GM21723 (cell line): ENCODE data around the gene LILRB2.
"Not testable (repeated sequence)": the region's sequence is repeated elsewhere in the genome, so short reads cannot be mapped to it uniquely, and the experiment has no call there.

Source experiments
- ATAC-seq: cut with Tn5 transposase; IDR thresholded peaks from one replicate; pipeline ENCODE4 v1.9.1; 2021; ENCODE audit warnings: mild to moderate bottlenecking, moderate library complexity; ENCODE audit not compliant: unreplicated experiment

The LILRB2 gene

GRCh38 chr19:54307389-54308020 lies 26.6 kb upstream of the LILRB2 start:
- no peak for ATAC-seq

DNA sequence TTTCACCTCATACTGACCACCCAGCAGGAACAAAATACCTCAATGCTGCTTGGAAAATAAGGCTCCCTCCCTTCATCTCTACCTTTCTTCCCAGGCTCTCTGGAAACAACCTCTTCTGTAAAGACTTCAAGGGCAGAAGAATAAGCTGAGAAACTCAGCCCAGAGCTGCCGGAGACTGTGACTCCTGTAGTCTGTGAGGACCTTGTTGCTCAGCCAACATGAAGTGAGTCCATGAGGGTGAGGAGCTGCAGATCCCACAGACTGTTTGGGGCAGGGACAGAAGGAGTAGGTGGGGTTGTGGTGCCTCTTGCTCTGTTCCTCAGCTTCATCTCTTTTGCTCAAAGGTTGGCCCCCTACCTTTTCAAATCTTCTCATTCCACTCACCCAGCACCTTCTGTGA lies 24.2 kb upstream of the LILRB2 start:
- ATAC-seq = no peak

DNA sequence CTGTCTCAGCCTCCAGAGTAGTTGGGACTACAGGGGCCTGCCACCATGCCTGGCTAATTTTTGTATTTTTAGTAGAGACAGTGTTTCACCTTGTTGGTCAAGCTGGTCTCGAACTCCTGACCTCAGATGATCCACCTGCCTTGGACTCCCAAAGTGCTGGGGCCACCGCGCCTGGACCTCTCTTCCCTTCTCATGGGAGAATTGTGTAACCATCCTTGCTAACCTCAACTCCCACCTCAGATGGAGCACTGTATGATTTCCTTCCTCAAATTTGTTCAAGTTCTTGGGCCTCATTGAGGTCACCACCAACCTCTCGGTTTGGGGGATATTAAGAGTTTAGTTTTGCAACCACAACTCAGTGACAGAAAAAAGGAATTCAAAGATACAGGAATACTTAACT lies 21.3 kb upstream of the LILRB2 start:
- ATAC-seq = no peak

DNA sequence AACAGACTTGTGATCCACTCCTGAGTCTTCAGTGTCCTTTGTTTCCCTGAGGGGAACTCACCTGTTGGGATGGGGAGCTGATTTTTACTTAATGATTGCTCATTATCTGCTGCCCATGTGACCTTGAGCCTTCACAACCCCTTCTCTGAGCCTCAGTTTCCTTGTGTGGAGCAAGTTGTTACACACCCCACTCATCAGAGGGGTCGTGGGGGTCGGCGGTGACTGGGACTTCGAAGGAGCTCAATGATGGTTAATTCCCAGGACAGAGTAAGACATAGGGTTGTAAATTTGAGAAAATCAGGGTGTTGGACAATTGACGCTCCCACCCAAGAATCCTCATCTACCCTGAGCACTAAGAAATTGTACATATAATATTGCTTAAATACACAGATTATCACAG lies 18.6 kb upstream of the LILRB2 start:
- no peak for ATAC-seq

- no peak for ATAC-seq
Observed at GRCh38 chr19:54299126-54299498, 18.2 kb upstream of the LILRB2 start.

GRCh38 chr19:54298357-54299125 lies 17.6 kb upstream of the LILRB2 start:
- ATAC-seq = no peak

DNA sequence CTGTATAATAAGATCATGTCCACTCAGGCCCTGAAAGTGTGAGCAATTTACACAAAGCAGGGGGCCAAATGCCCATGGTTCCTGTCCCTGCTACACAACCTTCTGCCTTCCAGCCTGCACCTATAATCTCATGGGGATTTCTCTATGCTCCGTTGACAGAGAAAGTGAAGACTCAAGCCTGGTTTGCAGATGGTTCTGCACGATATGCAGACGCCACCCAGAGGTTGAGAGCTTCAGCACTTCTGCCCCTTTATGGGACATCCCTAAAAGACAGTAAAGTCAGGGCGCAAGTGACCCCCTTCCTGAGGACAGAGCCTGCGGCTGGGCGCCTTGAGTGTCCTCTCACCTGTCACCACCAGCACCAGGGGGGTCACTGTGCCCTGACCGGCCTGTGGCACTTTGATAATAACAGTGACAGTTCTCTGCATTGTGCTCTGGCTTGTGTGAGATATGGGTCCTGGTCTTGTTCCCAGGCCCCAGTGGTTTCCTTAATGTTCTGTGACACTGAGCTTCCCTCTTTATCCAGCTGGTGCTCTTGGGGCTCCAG lies 16.9 kb upstream of the LILRB2 start:
- no peak for ATAC-seq

- no peak for ATAC-seq
Observed at GRCh38 chr19:54294539-54294938, 13.6 kb upstream of the LILRB2 start.

DNA sequence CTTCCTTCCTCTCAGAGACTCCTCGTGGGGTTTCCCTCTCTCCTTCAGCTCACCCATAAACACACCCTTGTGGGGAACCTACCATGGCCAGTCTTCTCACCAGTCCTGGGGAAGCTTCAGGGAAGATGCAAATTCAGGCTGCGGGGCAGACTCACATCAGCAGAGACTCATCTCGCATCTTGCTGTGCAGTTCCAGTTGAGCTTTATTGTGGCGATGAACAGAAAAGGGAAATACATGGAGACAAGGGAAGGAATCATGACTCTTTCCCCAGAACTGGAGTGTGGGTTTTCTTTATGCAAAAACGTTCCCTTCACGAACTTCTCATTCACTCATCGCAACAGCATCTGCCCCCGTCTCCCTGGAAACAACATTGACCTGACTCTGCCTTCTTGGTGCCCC lies 8.2 kb upstream of the LILRB2 start:
- not testable (repeated sequence) for ATAC-seq

DNA sequence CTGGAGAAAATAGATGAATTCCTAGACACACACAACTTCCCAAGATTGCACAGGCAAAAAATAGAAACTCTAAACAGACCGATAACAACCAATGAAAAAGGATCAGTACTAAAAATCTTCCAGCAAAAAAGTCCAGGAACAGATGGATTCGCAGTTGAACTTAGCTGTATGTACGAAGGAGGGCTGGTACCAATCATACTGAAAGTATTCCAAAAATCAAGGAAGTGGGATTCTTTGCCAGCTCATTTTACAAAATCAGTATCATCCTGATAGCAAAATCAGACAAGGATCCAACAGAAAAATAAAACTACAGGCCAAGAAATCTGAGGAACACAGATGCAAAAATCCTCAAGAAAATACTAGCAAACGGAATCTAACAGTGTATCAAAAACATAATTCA lies 6.5 kb upstream of the LILRB2 start:
- ATAC-seq = no peak

- not testable (repeated sequence) for ATAC-seq
Observed at GRCh38 chr19:54286283-54286682, 5.4 kb upstream of the LILRB2 start.

- not testable (repeated sequence) for ATAC-seq
Observed at GRCh38 chr19:54285427-54286056, 4.6 kb upstream of the LILRB2 start.

GRCh38 chr19:54282686-54283470 lies 2.0 kb upstream of the LILRB2 start:
- no peak for ATAC-seq

GRCh38 chr19:54281729-54282075 lies 792 bp upstream of the LILRB2 start:
- ATAC-seq = not testable (repeated sequence)

- not testable (repeated sequence) for ATAC-seq
Observed at GRCh38 chr19:54280441-54280840, 469 bp downstream of the LILRB2 start.

GRCh38 chr19:54280025-54280424 lies 885 bp downstream of the LILRB2 start:
- not testable (repeated sequence) for ATAC-seq

GRCh38 chr19:54279406-54279962 lies 1.4 kb downstream of the LILRB2 start:
- ATAC-seq = no peak

DNA sequence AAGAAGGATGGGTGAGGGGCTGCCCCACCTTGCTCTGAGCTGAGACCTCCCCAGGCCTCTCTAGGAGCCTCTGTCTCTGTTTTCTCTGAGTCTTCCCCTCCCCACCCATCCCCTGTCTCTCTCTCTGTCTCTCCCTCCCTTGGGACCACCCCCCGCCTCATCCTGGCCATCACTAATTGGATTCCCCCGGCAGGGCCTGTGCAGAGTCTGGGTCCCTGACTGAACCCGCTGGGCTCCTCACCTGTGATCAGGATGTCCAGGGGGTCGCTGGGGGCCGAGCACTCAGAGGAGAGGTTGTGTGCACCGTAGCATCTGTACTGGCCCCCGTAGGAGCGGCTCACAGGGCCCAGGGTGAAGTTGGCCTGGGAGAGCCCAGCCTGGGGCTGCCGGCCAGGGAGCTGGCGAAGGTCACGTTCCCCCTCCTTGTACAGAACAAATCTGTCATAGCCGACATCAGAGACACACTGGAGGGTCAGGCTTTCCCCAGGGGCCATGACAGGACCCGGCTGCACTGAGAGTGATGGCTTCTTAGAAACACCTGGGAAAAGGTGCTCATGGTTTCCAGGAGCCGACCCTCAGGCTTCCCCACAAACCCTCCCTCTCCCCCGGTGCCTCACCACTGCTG lies 2.2 kb downstream of the LILRB2 start:
- not testable (repeated sequence) for ATAC-seq

GRCh38 chr19:54278056-54278455 lies 2.9 kb downstream of the LILRB2 start:
- not testable (repeated sequence) for ATAC-seq

DNA sequence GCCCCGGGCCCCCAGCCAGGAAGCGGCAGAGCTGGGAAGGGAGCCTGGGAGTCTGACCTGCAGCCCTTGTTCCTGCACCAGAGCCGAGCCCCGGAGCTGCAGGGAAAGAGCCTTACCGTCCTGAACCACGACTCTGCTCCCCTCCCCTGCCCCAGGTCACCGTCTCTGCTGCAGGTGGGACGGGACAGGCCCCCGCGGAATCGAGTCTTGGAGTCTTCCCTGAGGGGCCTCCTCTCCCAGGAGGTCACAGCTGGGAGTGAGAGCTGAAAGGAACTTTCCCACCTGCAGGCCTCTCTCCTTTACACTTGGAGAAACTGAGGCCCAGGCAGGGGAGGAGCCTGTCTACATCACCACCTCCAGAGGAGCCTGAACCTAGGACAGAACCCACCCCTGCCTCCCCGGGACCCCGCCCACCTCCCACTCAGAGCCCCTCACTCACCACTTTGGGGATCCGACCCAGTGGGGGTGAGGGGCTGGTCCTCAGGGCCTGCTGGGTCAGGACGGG lies 3.7 kb downstream of the LILRB2 start:
- not testable (repeated sequence) for ATAC-seq
